ENCODE results near the gene GAGE12D.
"Not testable (repeated sequence)": the region's sequence is repeated elsewhere in the genome, so short reads cannot be mapped to it uniquely, and the experiment has no call there.

GAGE12D gene

GRCh38 chrX:49541433-49541832, at the start of gene GAGE12D:
GAGE12D (plus strand) TSS chrX:49541733; CDS start chrX:49542888, 1,155 bp downstream.
- DNase-seq = not testable (repeated sequence)

DNA sequence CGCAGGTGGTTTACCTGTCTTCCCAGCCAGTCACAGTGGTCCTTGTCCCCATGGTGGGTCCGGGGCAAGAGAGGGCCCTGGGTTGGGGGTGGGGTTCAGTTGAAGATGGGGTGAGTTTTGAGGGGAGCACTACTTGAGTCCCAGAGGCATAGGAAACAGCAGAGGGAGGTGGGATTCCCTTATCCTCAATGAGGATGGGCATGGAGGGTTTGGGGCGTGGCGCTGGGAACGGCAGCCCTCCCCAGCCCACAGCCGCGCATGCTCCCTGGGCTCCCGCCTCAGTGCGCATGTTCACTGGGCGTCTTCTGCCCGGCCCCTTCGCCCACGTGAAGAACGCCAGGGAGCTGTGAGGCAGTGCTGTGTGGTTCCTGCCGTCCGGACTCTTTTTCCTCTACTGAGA, 9.7 kb upstream of the GAGE12D start, which contains the start of gene GAGE12C:
Gene GAGE12C, plus strand, starts transcription at position 301 of the 400 bp plus-strand sequence. CDS start 1,155 bp downstream, outside the sequence.
- not testable (repeated sequence) for DNase-seq

DNA sequence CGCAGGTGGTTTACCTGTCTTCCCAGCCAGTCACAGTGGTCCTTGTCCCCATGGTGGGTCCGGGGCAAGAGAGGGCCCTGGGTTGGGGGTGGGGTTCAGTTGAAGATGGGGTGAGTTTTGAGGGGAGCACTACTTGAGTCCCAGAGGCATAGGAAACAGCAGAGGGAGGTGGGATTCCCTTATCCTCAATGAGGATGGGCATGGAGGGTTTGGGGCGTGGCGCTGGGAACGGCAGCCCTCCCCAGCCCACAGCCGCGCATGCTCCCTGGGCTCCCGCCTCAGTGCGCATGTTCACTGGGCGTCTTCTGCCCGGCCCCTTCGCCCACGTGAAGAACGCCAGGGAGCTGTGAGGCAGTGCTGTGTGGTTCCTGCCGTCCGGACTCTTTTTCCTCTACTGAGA, 9.5 kb downstream of the GAGE12D start, which contains the start of gene GAGE12E:
Gene GAGE12E, plus strand, starts transcription at position 301 of the 400 bp plus-strand sequence. CDS start 1,155 bp downstream, outside the sequence.
- not testable (repeated sequence) for DNase-seq

DNA sequence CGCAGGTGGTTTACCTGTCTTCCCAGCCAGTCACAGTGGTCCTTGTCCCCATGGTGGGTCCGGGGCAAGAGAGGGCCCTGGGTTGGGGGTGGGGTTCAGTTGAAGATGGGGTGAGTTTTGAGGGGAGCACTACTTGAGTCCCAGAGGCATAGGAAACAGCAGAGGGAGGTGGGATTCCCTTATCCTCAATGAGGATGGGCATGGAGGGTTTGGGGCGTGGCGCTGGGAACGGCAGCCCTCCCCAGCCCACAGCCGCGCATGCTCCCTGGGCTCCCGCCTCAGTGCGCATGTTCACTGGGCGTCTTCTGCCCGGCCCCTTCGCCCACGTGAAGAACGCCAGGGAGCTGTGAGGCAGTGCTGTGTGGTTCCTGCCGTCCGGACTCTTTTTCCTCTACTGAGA, 19.0 kb downstream of the GAGE12D start, which contains the start of gene GAGE12F:
Gene GAGE12F, plus strand, starts transcription at position 301 of the 400 bp plus-strand sequence. CDS start 1,155 bp downstream, outside the sequence.
- DNase-seq = not testable (repeated sequence)

DNA sequence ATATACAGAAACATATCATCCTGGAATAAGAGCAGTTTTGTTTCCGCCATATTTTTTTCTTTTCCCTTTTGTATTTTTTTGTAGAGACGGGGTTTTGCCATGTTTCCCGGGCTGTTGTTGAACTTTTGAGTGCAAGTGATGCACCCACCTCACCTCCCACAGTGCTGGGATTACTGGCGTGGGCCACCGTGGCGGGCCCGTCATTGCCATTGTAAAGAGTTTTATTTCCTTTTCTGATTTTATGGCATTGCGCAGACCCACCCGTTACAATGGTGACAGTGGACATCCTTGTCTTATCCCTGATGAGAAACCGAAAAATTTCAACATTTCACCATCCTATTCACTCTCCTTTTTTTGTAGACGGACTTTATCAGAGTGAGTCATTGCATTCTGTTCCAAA, 27.2 kb downstream of the GAGE12D start:
- DNase-seq = not testable (repeated sequence)

DNA sequence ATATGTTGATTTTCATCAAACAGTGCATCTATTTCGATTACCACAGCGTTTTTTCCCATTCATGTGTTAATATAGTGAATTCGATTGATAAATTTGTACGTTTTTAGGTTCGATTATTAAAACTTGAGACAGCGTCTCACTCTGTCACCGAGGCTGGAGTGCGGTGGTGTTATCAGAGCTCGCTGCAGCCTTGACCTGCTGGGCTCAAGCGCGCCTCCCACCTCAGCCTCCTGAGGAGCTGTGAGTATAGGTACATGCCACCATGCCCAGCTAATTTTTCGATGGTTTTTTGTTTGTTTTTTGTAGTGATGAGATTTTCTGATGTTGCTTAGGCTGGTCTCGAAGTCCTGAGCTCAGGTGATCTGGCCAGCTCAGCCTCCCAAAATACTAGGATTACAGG, 27.6 kb downstream of the GAGE12D start:
- DNase-seq = not testable (repeated sequence)

GRCh38 chrX:49570100-49570499, 28.6 kb downstream of the GAGE12D start, which contains the start of gene GAGE12G:
GAGE12G (plus strand) TSS chrX:49570400; CDS start chrX:49571555, 1,155 bp downstream.
- DNase-seq = not testable (repeated sequence)

- not testable (repeated sequence) for DNase-seq
Measured at GRCh38 chrX:49579649-49580048, 38.1 kb downstream of the GAGE12D start, which contains the start of gene GAGE12H. GAGE12H (plus strand) TSS chrX:49579949; CDS start chrX:49581104, 1,155 bp downstream.

GRCh38 chrX:49589196-49589595, 47.7 kb downstream of the GAGE12D start, which contains the start of gene GAGE2A:
GAGE2A (plus strand) TSS chrX:49589496; CDS start chrX:49590651, 1,155 bp downstream.
- DNase-seq = not testable (repeated sequence)

GRCh38 chrX:49589769-49590478, 48.4 kb downstream of the GAGE12D start:
- peak; percentile 5 for DNase-seq

DNA sequence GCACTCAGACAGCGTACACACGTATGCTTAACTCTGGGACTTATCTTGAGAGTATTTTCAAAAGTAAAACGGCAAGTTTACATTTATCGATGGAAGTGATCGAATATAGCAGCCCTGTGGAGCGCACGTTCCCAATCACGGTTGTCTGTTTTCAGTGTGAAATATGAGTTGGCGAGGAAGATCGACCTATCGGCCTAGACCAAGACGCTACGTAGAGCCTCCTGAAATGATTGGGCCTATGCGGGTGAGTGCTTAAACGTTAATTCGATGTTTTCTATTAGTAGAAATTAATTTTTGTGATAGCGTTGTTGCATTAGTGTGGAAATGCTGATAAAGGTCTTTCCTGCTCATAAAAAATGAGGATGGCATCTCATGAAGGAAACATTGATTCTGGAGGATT, 49.0 kb downstream of the GAGE12D start:
- not testable (repeated sequence) for DNase-seq
